HepG2 (cell line): ENCODE data around the gene BTBD19. TPM values are rescaled to one million over a fixed set of nuclear protein-coding genes. Genes with fewer than 3 reads are reported as not detected.

ENCODE experiments used
- CBFB ChIP-seq: sonication (generic); formaldehyde crosslinking; IDR thresholded peaks from 2 replicates; pipeline ENCODE4 v1.4.0; 2020; ENCODE audit warnings: missing genetic modification reagents
- CCDC6 ChIP-seq: sonication (generic); formaldehyde crosslinking; IDR thresholded peaks from 2 replicates; pipeline ENCODE4 v1.8.1; 2022; ENCODE audit warnings: mild to moderate bottlenecking, missing genetic modification reagents, moderate library complexity
- ERF ChIP-seq: IDR thresholded peaks from 2 replicates; pipeline ENCODE4 v1.6.1; 2018; ENCODE audit warnings: missing biosample characterization, missing genetic modification reagents
- FOSL2 ChIP-seq: sonication (generic); formaldehyde crosslinking; IDR thresholded peaks from 2 replicates; pipeline ENCODE4 v1.4.0; 2020; ENCODE audit warnings: missing genetic modification reagents
- FOXA1 ChIP-seq, 2 experiments: fragments of 450-650 bp in 1 of 2; sonication (generic) in 1 of 2; formaldehyde crosslinking in 1 of 2; IDR thresholded peaks; 2 replicates each; pipeline versions ENCODE4 v1.4.0 to v1.6.1; 2016 to 2020; ENCODE audit warnings: missing genetic modification reagents in 1 of 2
- GABPB1 ChIP-seq: IDR thresholded peaks from 2 replicates; pipeline ENCODE4 v1.6.1; 2016; ENCODE audit warnings: mild to moderate bottlenecking, missing genetic modification reagents, moderate library complexity, missing compliant biosample characterization
- HMGA1 ChIP-seq: sonication (generic); formaldehyde crosslinking; conservative IDR thresholded peaks from 2 replicates; pipeline ENCODE4 v1.4.0; 2020; ENCODE audit warnings: missing genetic modification reagents
- IRF2 ChIP-seq: IDR thresholded peaks from 2 replicates; pipeline ENCODE4 v1.6.1; 2018; ENCODE audit warnings: missing genetic modification reagents, missing compliant biosample characterization
- MXI1 ChIP-seq: IDR thresholded peaks from 3 replicates; pipeline ENCODE4 v1.6.1; 2012; ENCODE audit warnings: low read depth, low read length, inconsistent platforms, borderline replicate concordance
- MYC ChIP-seq: sonication (generic); formaldehyde crosslinking; IDR thresholded peaks from 2 replicates; pipeline ENCODE4 v1.9.0; 2021; ENCODE audit warnings: missing genetic modification reagents, borderline replicate concordance
- NAIF1 ChIP-seq: sonication (generic); formaldehyde crosslinking; IDR thresholded peaks from 2 replicates; pipeline ENCODE4 v1.5.0; 2020; ENCODE audit warnings: mild to moderate bottlenecking, missing genetic modification reagents, borderline replicate concordance
- NR2C2 ChIP-seq: sonication (generic); formaldehyde crosslinking; IDR thresholded peaks from 2 replicates; pipeline ENCODE4 v1.4.0; 2020; ENCODE audit warnings: missing genetic modification reagents, mild to moderate bottlenecking, moderate library complexity, borderline replicate concordance
- PITX1 ChIP-seq: sonication (generic); formaldehyde crosslinking; IDR thresholded peaks from 2 replicates; pipeline ENCODE4 v1.5.1; 2020; ENCODE audit warnings: mild to moderate bottlenecking, missing genetic modification reagents
- SOX6 ChIP-seq, 2 experiments: fragments of 450-650 bp in 1 of 2; sonication (generic) in 1 of 2; formaldehyde crosslinking in 1 of 2; IDR thresholded peaks; 2 replicates each; pipeline versions ENCODE4 v1.4.0 to v1.6.1; 2017 to 2020; ENCODE audit warnings: antibody characterized with exemption in 1 of 2, mild to moderate bottlenecking in 1 of 2, missing genetic modification reagents in 1 of 2
- SUZ12 ChIP-seq: fragments of 150-350 bp; IDR thresholded peaks from 2 replicates; pipeline ENCODE4 v1.6.1; 2014; ENCODE audit warnings: low read depth, low read length
- TSC22D2 ChIP-seq: sonication (generic); formaldehyde crosslinking; IDR thresholded peaks from 2 replicates; pipeline ENCODE4 v1.5.1; 2020; ENCODE audit warnings: missing genetic modification reagents, mild to moderate bottlenecking, borderline replicate concordance
- ZIK1 ChIP-seq: sonication (generic); formaldehyde crosslinking; IDR thresholded peaks from 2 replicates; pipeline ENCODE4 v1.5.0; 2020; ENCODE audit warnings: mild to moderate bottlenecking, low read depth, missing genetic modification reagents, borderline replicate concordance
- ZMYM2 ChIP-seq: sonication (generic); formaldehyde crosslinking; IDR thresholded peaks from 2 replicates; pipeline ENCODE4 v1.8.0; 2022; ENCODE audit warnings: mild to moderate bottlenecking, missing genetic modification reagents
- ZNF10 ChIP-seq: sonication (generic); formaldehyde crosslinking; IDR thresholded peaks from 2 replicates; pipeline ENCODE4 v1.4.0; 2020; ENCODE audit warnings: mild to moderate bottlenecking, low read depth, missing genetic modification reagents, borderline replicate concordance
- ZNF12 ChIP-seq: sonication (generic); formaldehyde crosslinking; IDR thresholded peaks from 2 replicates; pipeline ENCODE4 v1.5.0; 2020; ENCODE audit warnings: missing genetic modification reagents
- ZNF136 ChIP-seq: sonication (generic); formaldehyde crosslinking; IDR thresholded peaks from 2 replicates; pipeline ENCODE4 v1.8.1; 2022; ENCODE audit warnings: low read depth, mild to moderate bottlenecking, moderate library complexity, missing genetic modification reagents
- ZNF235 ChIP-seq: sonication (generic); formaldehyde crosslinking; IDR thresholded peaks from 2 replicates; pipeline ENCODE4 v1.8.1; 2023; ENCODE audit warnings: mild to moderate bottlenecking, missing genetic modification reagents, borderline replicate concordance
- ZNF570 ChIP-seq: sonication (generic); formaldehyde crosslinking; IDR thresholded peaks from 2 replicates; pipeline ENCODE4 v1.4.0; 2020; ENCODE audit warnings: mild to moderate bottlenecking, missing genetic modification reagents, borderline replicate concordance
- ZNF614 ChIP-seq: IDR thresholded peaks from 2 replicates; pipeline ENCODE4 v1.6.1; 2018; ENCODE audit warnings: missing biosample characterization, missing genetic modification reagents, inconsistent platforms, borderline replicate concordance
- ZNF703 ChIP-seq: sonication (generic); formaldehyde crosslinking; IDR thresholded peaks from 2 replicates; pipeline ENCODE4 v1.5.1; 2020; ENCODE audit warnings: missing genetic modification reagents, mild to moderate bottlenecking, moderate library complexity, borderline replicate concordance
- ZNF891 ChIP-seq: sonication (generic); formaldehyde crosslinking; IDR thresholded peaks from 2 replicates; pipeline ENCODE4 v1.5.0; 2020; ENCODE audit warnings: mild to moderate bottlenecking, missing genetic modification reagents
- polyA plus RNA-seq, 8 experiments: library from polyadenylated mRNA; depleted of rRNA in 3 of 8; stranded (reverse) in 7 of 8; unstranded in 1 of 8; fragments of >200 nt; fragmentation: Illumina TruSeq in 4 of 8; extraction: Trizol in 4 of 8; gene quantifications; 2 replicates each; pipeline versions ENCODE4 v1.2.1 to v1.2.3, GENCODE V29; 2011 to 2016; ENCODE audit warnings: low read depth in 4 of 8, missing spikeins in 1 of 8, mixed read lengths in 1 of 8; ENCODE audit not compliant: insufficient read depth in 1 of 8
- total RNA-seq, 5 experiments: library from RNA; depleted of rRNA; stranded (reverse); fragments of >200 nt; fragmentation: Illumina TruSeq; extraction: Trizol; gene quantifications; 2 replicates each; pipeline ENCODE4 v1.2.3, GENCODE V29; 2016; ENCODE audit warnings: low read depth in 1 of 5
- TF ChIP-seq, protein P1 (sequence below): sonication (generic); formaldehyde crosslinking; IDR thresholded peaks from 2 replicates; pipeline ENCODE4 v1.4.0; 2020; ENCODE audit warnings: missing genetic modification reagents
- TF ChIP-seq, protein P2 (sequence below): sonication (generic); formaldehyde crosslinking; IDR thresholded peaks from 2 replicates; pipeline ENCODE4 v1.5.0; 2020; ENCODE audit warnings: mild to moderate bottlenecking, missing genetic modification reagents, borderline replicate concordance

Gene BTBD19
- total and polyA plus RNA-seq, 2 of the 13 experiments (the other 11 are each of a cell fraction or from before 2014, with no cell fraction given), result 2.7 to 6.7 TPM

DNA sequence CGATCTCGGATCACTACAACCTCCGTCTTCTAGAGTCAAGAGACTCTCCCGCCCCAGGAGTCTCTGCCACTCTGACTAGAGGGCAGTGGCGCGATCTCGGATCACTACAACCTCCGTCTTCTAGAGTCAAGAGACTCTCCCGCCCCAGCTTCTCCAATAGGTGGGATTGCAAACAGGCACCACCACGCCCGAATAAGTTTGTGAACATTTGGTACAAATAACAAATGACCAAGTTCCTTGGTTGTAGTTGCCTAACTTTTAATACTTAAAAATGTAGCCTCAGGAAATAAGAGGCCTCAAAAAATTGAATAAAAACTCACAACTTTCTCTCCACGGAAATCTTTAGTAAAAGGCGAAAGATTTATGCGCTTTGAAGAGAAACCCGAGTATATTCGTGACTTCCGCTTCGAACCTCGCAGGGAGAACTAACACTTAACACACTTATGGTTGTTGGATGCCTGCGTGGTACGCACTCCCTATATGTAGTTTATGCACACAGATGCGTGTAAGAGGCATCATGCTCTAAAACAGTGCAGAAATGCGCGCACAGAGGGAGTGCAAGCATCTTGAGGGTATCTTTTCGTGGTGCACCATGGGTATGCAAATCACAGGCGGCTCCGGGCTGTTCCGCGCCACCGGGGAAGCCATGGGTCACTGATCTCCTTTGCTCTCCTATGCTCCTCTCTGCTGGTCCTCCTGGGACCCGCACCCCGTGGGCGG, 11.4 kb downstream of the BTBD19 start (continued):
- no peak for TF ChIP-seq ZMYM2 (CRISPR knock-in tag)
- TF ChIP-seq SOX6 (IDR thresholded peaks at IDR 0.05), result no peak
- peak; percentile 74 for TF ChIP-seq SOX6 (CRISPR knock-in tag; IDR thresholded peaks at IDR 0.05)
- peak; percentile 43; the same call in 1 of the 3 replicates for TF ChIP-seq MXI1
- no peak; the same call in 1 of the 2 replicates for TF ChIP-seq ZNF703
- TF ChIP-seq ERF (CRISPR knock-in tag), result peak; percentile 77; the same call in 1 of the 2 replicates
- TF ChIP-seq ZNF136 (CRISPR knock-in tag), result no peak; the same call in 1 of the 2 replicates
- TF ChIP-seq, protein P1, sequence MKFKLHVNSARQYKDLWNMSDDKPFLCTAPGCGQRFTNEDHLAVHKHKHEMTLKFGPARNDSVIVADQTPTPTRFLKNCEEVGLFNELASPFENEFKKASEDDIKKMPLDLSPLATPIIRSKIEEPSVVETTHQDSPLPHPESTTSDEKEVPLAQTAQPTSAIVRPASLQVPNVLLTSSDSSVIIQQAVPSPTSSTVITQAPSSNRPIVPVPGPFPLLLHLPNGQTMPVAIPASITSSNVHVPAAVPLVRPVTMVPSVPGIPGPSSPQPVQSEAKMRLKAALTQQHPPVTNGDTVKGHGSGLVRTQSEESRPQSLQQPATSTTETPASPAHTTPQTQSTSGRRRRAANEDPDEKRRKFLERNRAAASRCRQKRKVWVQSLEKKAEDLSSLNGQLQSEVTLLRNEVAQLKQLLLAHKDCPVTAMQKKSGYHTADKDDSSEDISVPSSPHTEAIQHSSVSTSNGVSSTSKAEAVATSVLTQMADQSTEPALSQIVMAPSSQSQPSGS, result peak; percentile 59; the same call in 1 of the 2 replicates
- no peak for TF ChIP-seq HMGA1 (CRISPR knock-in tag)
- TF ChIP-seq, protein P2, sequence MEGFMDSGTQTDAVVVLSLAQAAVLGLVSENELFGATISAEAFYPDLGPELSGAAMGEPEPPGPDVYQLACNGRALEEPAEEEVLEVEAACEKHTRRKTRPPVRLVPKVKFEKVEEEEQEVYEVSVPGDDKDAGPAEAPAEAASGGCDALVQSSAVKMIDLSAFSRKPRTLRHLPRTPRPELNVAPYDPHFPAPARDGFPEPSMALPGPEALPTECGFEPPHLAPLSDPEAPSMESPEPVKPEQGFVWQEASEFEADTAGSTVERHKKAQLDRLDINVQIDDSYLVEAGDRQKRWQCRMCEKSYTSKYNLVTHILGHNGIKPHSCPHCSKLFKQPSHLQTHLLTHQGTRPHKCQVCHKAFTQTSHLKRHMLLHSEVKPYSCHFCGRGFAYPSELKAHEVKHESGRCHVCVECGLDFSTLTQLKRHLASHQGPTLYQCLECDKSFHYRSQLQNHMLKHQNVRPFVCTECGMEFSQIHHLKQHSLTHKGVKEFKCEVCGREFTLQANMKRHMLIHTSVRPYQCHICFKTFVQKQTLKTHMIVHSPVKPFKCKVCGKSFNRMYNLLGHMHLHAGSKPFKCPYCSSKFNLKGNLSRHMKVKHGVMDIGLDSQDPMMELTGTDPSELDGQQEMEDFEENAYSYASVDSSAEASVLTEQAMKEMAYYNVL (CRISPR knock-in tag), result peak; percentile 40; the same call in 1 of the 2 replicates
- peak; percentile 11; the same call in 1 of the 2 replicates for TF ChIP-seq ZNF891 (CRISPR knock-in tag)
- TF ChIP-seq GABPB1, result peak; percentile 61
- peak; percentile 53; the same call in 1 of the 2 replicates for TF ChIP-seq IRF2 (CRISPR knock-in tag)
- peak; percentile 75 for TF ChIP-seq PITX1 (CRISPR knock-in tag)
- no peak for TF ChIP-seq ZNF12 (CRISPR knock-in tag)
- TF ChIP-seq ZNF614, result peak; percentile 68; the same call in 1 of the 2 replicates
- peak; percentile 63 for TF ChIP-seq NR2C2
- TF ChIP-seq SUZ12, result peak; percentile 72
- no peak for TF ChIP-seq ZNF10 (CRISPR knock-in tag)
- peak; percentile 38 for TF ChIP-seq FOSL2 (CRISPR knock-in tag)
- TF ChIP-seq CBFB, result no peak
- TF ChIP-seq FOXA1 (IDR thresholded peaks at IDR 0.05), result no peak
- TF ChIP-seq FOXA1 (CRISPR knock-in tag; IDR thresholded peaks at IDR 0.05), result no peak
- no peak for TF ChIP-seq MYC (CRISPR knock-in tag)
- peak; percentile 76 for TF ChIP-seq NAIF1 (CRISPR knock-in tag)
- no peak for TF ChIP-seq ZIK1 (CRISPR knock-in tag)
- TF ChIP-seq CCDC6, result peak; percentile 88; the same call in 1 of the 2 replicates
- TF ChIP-seq TSC22D2 (CRISPR knock-in tag), result peak; percentile 56; the same call in 1 of the 2 replicates
- peak; percentile 26; the same call in 1 of the 2 replicates for TF ChIP-seq ZNF235
- TF ChIP-seq ZNF570 (CRISPR knock-in tag), result no peak
